ENCODE results near the gene METTL16. TPM values are rescaled to one million over a fixed set of nuclear protein-coding genes. Genes with fewer than 3 reads are reported as not detected.

The METTL16 gene
- total and polyA plus RNA-seq, 2 of the 8 experiments (the other 6 are each of a cell fraction or from before 2014, with no cell fraction given) = 22.8 to 59.4 TPM

DNA sequence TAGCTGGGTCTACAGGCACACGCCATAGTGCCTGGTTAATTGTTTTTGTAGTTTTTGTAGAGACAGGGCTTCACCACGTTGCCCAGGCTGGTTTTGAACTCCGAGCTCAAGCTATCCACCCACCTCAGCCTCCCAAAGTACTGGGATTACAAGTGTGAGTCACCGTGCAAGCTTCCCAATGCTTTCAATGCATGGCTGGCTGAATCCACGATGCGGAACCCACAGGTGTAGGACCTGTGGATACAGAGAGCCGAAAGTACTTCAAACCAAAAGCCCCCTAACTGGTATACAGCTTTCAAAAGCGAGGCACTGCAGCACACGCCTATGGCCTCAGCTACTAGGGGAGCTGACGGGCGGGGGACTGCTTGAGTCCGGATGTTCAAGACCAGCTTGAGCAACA, 44.8 kb downstream of the METTL16 start:
- Histone ChIP-seq H3K79me2 (ENCODE audit: control insufficient read depth in 1 of 2, insufficient read depth in 2 of 2, low read length in 2 of 2) (no peaks in the 10 kb centered on the region), H3K4me3 (ENCODE audit: extremely low read depth in 1 of 4, insufficient read depth in 2 of 4, low read depth in 3 of 4, low read length in 4 of 4) (no peak overlapping the region), H3K36me3 (ENCODE audit: control insufficient read depth in 2 of 4, insufficient read depth in 4 of 4, low read length in 3 of 4) (peaks cover 9 to 63% (median 33%) of the 10 kb centered on the region in 4 experiments; a peak in 7 of 8 replicates), H4K91ac (replicated peaks; ENCODE audit: insufficient read length, low read length) (no peak overlapping the region), H4K8ac (ENCODE audit: extremely low read depth, insufficient read depth, low read length) (no peak overlapping the region), H4K5ac (ENCODE audit: insufficient read length, low read depth, low read length) (no peak overlapping the region), H2AFZ (ENCODE audit: low read length) (no peak overlapping the region), H4K20me1 (replicated peaks in 1 of 2; ENCODE audit: control insufficient read depth in 1 of 2, insufficient read depth in 2 of 2, low read length in 2 of 2) (peaks cover 0 to 2% of the 10 kb centered on the region in 2 experiments), H3K79me1 (ENCODE audit: low read depth, low read length) (no peaks in the 10 kb centered on the region), H3K27ac (ENCODE audit: low read depth, low read length) (no peak overlapping the region), H2BK20ac (ENCODE audit: low read length) (no peak overlapping the region), H2BK15ac (ENCODE audit: low read length) (no peak overlapping the region), H3K27me3 (replicated peaks in 1 of 4; ENCODE audit: control insufficient read depth in 3 of 4, extremely low read depth in 1 of 4, insufficient read depth in 3 of 4, low read length in 3 of 4) (no peaks in the 10 kb centered on the region), H3K23ac (ENCODE audit: insufficient read length) (no peak overlapping the region), H2BK120ac (replicated peaks; ENCODE audit: low read depth, low read length) (no peak overlapping the region), H2BK5ac (ENCODE audit: low read depth, low read length) (no peak overlapping the region), H2BK12ac (ENCODE audit: low read depth, low read length) (no peak overlapping the region), H3K4me1 (replicated peaks in 1 of 4; ENCODE audit: control insufficient read depth in 3 of 4, insufficient read depth in 4 of 4, low read length in 3 of 4) (no peaks in the 10 kb centered on the region), H2AK5ac (ENCODE audit: low read depth, low read length) (no peak overlapping the region), H3K14ac (ENCODE audit: insufficient read length) (no peak overlapping the region), H3K9ac (replicated peaks in 1 of 4; ENCODE audit: extremely low read depth in 1 of 4, low read depth in 3 of 4, low read length in 3 of 4) (no peak overlapping the region), H3K4ac (replicated peaks; ENCODE audit: insufficient read length, low read depth, low read length) (no peak overlapping the region), H3K23me2 (ENCODE audit: low read depth, low read length) (no peaks in the 10 kb centered on the region), H3K9me3 (ENCODE audit: insufficient read depth in 2 of 2, low read depth in 1 of 2, low read length in 1 of 2) (no peaks in the 10 kb centered on the region), H3K18ac (ENCODE audit: extremely low read depth, low read length) (no peak overlapping the region), H3K4me2 (ENCODE audit: insufficient read depth in 1 of 2, low read depth in 2 of 2, low read length in 2 of 2) (no peak overlapping the region), H3K56ac (replicated peaks; ENCODE audit: insufficient read length, low read depth, low read length) (no peak overlapping the region)
- TF ChIP-seq, protein P1, sequence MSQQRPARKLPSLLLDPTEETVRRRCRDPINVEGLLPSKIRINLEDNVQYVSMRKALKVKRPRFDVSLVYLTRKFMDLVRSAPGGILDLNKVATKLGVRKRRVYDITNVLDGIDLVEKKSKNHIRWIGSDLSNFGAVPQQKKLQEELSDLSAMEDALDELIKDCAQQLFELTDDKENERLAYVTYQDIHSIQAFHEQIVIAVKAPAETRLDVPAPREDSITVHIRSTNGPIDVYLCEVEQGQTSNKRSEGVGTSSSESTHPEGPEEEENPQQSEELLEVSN (IDR thresholded peaks at IDR 0.05) = no peak
- TF ChIP-seq CHD2 (IDR thresholded peaks at IDR 0.05; ENCODE audit: low read length) (no peak), NANOG (IDR thresholded peaks at IDR 0.05; ENCODE audit: insufficient read depth, low read depth, low read length, poor library complexity, severe bottlenecking) (no peak), SIX5 (IDR thresholded peaks at IDR 0.05; ENCODE audit: low read depth, low read length) (no peak), PHF8 (conservative IDR thresholded peaks at IDR 0.05; ENCODE audit: low read depth, low read length) (no peak), CBX5 (IDR thresholded peaks at IDR 0.05; ENCODE audit: low read depth, low read length) (no peak), HDAC6 (IDR thresholded peaks at IDR 0.05; ENCODE audit: low read depth, low read length) (no peak), SIN3A (conservative IDR thresholded peaks at IDR 0.05 in 1 of 2, IDR thresholded peaks at IDR 0.05 in 1 of 2; ENCODE audit: low read depth in 1 of 2, low read length in 2 of 2) (no peak)
- FAIRE-seq (no peak), DNase-seq (ENCODE audit: low read depth in 1 of 2, low spot score in 2 of 2) (no peak)
- ChIA-PET CTCF (ENCODE audit: partially characterized antibody) (interaction anchor here (0.7 to 1.4 kb wide), 2 partner anchors 26 to 51 kb away, joined by 3 to 4 read pairs; no protein-coding TSS in a partner anchor), POLR2A (ENCODE audit: partially characterized antibody) (interaction anchor here (0.5 kb wide), 1 partner anchor 140 kb away, joined by 5 read pairs; no protein-coding TSS in a partner anchor)
- 92% methylated on average over 12 of the region's 12 CpGs; no CpG with 5 or more reads in 1 of the 2 experiments for WGBS, 2 experiments (ENCODE audit: extremely low coverage in 1 of 2, insufficient coverage in 1 of 2, insufficient read length in 1 of 2, insufficient replicate concordance in 2 of 2, low coverage in 1 of 2, low lambda C conversion rate in 2 of 2, missing lambda C conversion rate in 1 of 2)
